Activated naive CD8-positive, alpha-beta T cell treated with anti-CD3 and anti-CD28 coated beads, Interleukin-2, amount 50 U/mL, for 24 hours (primary cell): ENCODE data around the gene FSCN2.

Experiments
- ATAC-seq: fragments of 150-1000 bp; cut with Tn5 transposase; one replicate; pipeline ENCODE4 v1.10.0; 2021
- DNase-seq: peaks from one replicate; pipeline ENCODE4 v3.0.0; 2021
- H3K27ac Mint-ChIP-seq: one replicate; pipeline ENCODE4 v1.8.0; 2021; ENCODE audit warnings: mild to moderate bottlenecking, mixed read lengths
- H3K27me3 Mint-ChIP-seq: one replicate; pipeline ENCODE4 v1.8.0; 2021; ENCODE audit warnings: mixed read lengths
- H3K36me3 Mint-ChIP-seq: one replicate; pipeline ENCODE4 v1.8.0; 2021; ENCODE audit warnings: low read depth, mixed read lengths
- H3K4me1 Mint-ChIP-seq: one replicate; pipeline ENCODE4 v1.8.0; 2021; ENCODE audit warnings: mixed read lengths
- H3K4me3 Mint-ChIP-seq: one replicate; pipeline ENCODE4 v1.8.0; 2021; ENCODE audit warnings: mild to moderate bottlenecking, moderate library complexity, mixed read lengths
- H3K9me3 Mint-ChIP-seq: one replicate; pipeline ENCODE4 v1.8.0; 2021; ENCODE audit warnings: mixed read lengths

Gene FSCN2

GRCh38 chr17:81572563-81573168, 44.5 kb downstream of the FSCN2 start:
- no peak overlapping the region for H3K4me3 Mint-ChIP-seq
- H3K9me3 Mint-ChIP-seq: no peaks in the 10 kb centered on the region
- no peaks in the 10 kb centered on the region for H3K4me1 Mint-ChIP-seq
- ATAC-seq: no peak
- H3K27me3 Mint-ChIP-seq: no peaks in the 10 kb centered on the region
- DNase-seq: no peak
- no peak overlapping the region for H3K27ac Mint-ChIP-seq
- peaks cover 39% of the 10 kb centered on the region for H3K36me3 Mint-ChIP-seq

GRCh38 chr17:81573794-81574642, 45.8 kb downstream of the FSCN2 start:
- peaks cover 41% of the 10 kb centered on the region for H3K36me3 Mint-ChIP-seq
- H3K9me3 Mint-ChIP-seq: no peaks in the 10 kb centered on the region
- no peak overlapping the region for H3K27ac Mint-ChIP-seq
- ATAC-seq (no peak), DNase-seq (no peak)
- no peak overlapping the region for H3K4me3 Mint-ChIP-seq
- H3K27me3 Mint-ChIP-seq: no peaks in the 10 kb centered on the region
- H3K4me1 Mint-ChIP-seq: peaks cover 8% of the 10 kb centered on the region

DNA sequence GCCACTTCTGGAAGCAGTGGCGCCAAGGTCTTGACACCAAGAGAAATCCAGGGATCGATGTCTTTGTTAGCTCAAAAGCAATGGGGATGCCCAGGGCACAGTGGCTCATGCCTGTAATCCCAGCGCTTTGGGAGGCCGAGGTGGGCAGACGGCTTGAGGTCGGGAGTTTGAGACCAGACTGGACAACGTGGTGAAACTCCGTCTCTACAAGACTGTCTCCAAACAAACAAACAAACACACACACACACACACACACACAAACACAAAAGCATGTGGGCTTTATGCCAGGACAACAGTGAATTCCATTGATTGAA, 46.4 kb downstream of the FSCN2 start:
- H3K36me3 Mint-ChIP-seq: peaks cover 42% of the 10 kb centered on the region
- H3K27me3 Mint-ChIP-seq: no peaks in the 10 kb centered on the region
- ATAC-seq (no peak), DNase-seq (no peak)
- peaks cover 12% of the 10 kb centered on the region for H3K4me1 Mint-ChIP-seq
- no peak overlapping the region for H3K27ac Mint-ChIP-seq
- no peak overlapping the region for H3K4me3 Mint-ChIP-seq
- H3K9me3 Mint-ChIP-seq: no peaks in the 10 kb centered on the region

DNA sequence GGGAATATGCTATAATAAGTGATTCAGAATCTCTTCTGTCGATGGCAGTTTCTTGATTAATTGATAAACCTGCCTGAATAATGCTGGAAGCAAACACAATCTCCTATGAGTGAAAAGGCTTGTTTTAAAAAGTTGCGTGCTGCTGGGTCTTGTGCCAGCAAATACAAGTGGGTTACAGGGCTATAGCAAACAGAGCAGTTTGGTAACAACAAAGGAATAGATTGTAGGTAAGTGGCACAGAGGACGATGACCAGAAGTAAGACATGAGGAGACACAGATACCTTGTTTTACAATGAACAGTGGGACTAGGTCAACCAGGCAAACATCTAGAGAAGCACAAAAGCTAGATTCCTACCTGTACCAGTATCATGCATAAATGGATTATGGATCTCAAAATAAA, 47.7 kb downstream of the FSCN2 start:
- H3K9me3 Mint-ChIP-seq: no peaks in the 10 kb centered on the region
- H3K36me3 Mint-ChIP-seq: peaks cover 42% of the 10 kb centered on the region
- H3K4me3 Mint-ChIP-seq: no peak overlapping the region
- H3K27me3 Mint-ChIP-seq: no peaks in the 10 kb centered on the region
- peaks cover 16% of the 10 kb centered on the region for H3K4me1 Mint-ChIP-seq
- DNase-seq (no peak), ATAC-seq (no peak)
- H3K27ac Mint-ChIP-seq: peak overlapping the region; percentile 4

- peaks cover 38% of the 10 kb centered on the region for H3K36me3 Mint-ChIP-seq
- no peaks in the 10 kb centered on the region for H3K9me3 Mint-ChIP-seq
- DNase-seq (no peak), ATAC-seq (no peak)
- no peaks in the 10 kb centered on the region for H3K27me3 Mint-ChIP-seq
- no peak overlapping the region for H3K4me3 Mint-ChIP-seq
- H3K27ac Mint-ChIP-seq: no peak overlapping the region
- peaks cover 16% of the 10 kb centered on the region for H3K4me1 Mint-ChIP-seq
These were observed 48.6 kb downstream of the FSCN2 start for GRCh38 chr17:81576621-81577277.

DNA sequence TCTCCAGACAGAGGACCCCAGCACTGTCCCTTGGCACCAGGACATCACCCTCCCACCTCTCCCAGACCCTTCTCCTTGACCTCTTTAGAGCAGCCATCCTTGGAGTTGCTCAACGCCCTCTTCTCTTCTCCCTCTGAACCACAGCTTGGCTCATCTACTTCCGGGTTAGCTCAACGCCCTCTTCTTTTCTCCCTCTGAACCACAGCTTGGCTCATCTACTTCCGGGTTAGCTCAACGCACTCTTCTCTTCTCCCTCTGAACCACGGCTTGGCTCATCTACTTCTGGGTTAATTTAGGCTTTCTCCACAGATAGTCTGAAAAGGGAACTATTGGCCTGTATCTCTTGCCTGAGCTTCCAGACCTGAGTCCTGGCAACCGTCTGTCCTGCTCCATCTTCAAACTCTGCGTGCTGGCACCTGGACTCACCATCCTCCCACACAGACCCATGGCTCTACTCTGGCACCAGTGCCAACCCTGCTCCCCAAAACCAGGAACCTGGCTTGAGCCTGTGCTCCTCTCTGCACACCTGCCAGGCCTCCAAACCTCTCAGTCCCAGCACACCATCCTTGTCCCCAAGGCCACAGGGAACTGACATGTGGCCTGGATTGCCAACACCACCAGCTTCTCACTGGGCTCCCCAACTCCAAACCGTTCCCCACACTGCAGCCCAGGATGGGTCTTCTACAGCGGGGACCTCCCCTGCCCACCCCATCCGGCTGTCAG, 49.3 kb downstream of the FSCN2 start:
- Mint-ChIP-seq H3K4me1 (peaks cover 16% of the 10 kb centered on the region), H3K36me3 (peaks cover 42% of the 10 kb centered on the region), H3K9me3 (no peaks in the 10 kb centered on the region), H3K4me3 (no peak overlapping the region), H3K27ac (no peak overlapping the region), H3K27me3 (no peaks in the 10 kb centered on the region)
- ATAC-seq: no peak
- no peak for DNase-seq

DNA sequence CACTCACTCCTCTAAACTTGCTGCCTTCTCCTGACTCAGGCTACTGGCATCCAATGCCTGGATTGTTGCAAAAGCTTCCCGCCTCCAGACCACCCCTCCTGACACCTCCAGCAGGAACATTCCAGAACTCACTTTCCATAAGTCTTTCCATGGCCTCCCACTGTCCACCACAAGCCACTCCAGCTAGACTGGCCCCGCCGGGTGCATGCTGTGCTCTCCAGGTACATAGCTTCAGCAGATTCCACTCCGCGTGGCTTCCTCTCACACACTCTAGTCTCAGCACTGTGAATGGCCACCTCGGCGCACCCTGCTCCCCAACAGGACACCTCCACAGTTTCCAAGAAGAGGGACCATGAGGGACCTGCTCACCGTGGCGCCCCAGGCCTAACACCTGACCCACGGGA, 49.9 kb downstream of the FSCN2 start:
- DNase-seq: no peak
- Mint-ChIP-seq H3K4me1 (peaks cover 16% of the 10 kb centered on the region), H3K36me3 (peaks cover 39% of the 10 kb centered on the region), H3K4me3 (no peak overlapping the region), H3K27ac (peak overlapping the region; percentile 63), H3K27me3 (no peaks in the 10 kb centered on the region), H3K9me3 (no peaks in the 10 kb centered on the region)
- no peak for ATAC-seq

DNA sequence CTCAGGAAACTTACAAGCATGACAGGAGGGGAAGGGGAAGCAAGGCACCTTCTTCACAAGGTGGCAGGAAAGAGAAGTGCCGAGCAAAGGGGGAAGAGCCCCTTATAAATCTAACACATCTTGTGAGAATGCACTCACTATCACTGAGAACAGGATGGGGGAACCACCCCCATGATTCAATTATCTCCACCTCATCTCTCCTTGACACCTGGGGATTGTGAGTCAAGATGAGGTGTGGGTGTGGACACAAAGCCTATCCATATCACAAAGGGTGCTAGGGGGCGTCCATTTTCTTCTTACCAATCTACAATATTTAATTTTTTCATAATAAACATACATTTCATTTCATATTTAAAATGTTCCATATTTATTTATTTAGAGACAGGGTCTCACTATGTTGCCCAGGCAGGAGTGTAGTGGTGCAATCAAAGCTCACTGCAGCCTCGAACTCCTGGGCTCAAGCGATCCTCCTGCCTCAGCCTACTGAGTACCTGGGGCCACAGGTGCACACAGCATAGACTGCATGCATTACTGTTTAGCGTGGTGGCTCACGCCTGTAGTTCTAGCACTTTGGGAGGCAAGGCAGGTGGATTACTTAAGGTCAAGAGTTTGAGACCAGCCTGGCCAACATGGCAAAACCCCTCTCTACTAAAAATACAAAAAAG, 50.5 kb downstream of the FSCN2 start:
- DNase-seq (peak; percentile 12), ATAC-seq (peak; percentile 85)
- peaks cover 16% of the 10 kb centered on the region for H3K4me1 Mint-ChIP-seq

DNA sequence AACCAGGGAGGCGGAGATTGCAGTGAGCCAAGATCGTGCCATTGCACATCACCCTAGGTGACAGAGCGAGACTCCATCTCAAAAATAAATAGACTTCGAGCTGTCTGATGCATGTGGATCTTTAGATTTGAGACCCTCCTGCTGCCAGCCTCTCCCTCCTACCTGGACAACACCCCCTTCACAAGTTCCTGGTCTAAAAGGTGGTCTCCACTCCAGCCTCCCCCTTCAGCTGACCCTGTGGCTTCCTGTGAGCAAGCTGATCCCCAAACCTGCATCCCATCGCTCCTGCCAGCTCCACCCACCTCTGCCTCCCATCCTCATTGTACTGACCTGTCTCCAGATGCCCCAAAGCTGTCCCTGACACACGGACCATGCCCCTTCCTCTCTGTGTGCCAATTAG, 51.1 kb downstream of the FSCN2 start:
- Mint-ChIP-seq H3K27me3 (no peaks in the 10 kb centered on the region), H3K36me3 (peaks cover 43% of the 10 kb centered on the region), H3K27ac (no peak overlapping the region), H3K4me3 (no peak overlapping the region), H3K4me1 (peaks cover 16% of the 10 kb centered on the region), H3K9me3 (no peaks in the 10 kb centered on the region)
- DNase-seq (no peak), ATAC-seq (no peak)

More for the DNA sequence above, 50.5 kb downstream of the FSCN2 start:
- Mint-ChIP-seq H3K36me3 (peaks cover 40% of the 10 kb centered on the region), H3K27me3 (no peaks in the 10 kb centered on the region), H3K9me3 (no peaks in the 10 kb centered on the region), H3K27ac (peak overlapping the region; percentile 63), H3K4me3 (no peak overlapping the region)

DNA sequence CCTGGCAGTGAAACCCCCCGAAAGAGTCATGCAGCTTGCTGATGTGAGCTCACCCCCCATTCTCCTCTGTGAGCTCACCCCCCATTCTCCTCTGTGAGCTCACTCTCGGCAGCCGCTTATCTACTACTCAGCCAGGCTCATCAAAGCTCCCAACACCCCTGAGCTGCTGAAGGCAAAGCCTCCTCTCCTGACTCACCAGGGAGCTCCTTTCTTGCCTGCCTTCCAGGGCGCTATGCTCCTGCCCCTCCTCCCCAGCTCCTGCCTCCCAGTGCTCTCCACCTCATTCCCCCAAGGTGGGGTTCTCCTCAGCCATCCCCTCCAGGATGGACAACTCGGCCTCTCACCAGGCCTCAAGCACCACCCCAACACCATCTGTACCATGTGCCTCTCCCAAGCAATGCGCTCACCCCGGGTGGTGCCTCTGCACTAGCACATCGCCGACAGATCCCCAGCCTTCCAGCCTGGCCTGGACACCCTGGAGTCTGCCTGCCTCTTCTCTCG, 51.7 kb downstream of the FSCN2 start:
- H3K27me3 Mint-ChIP-seq: no peaks in the 10 kb centered on the region
- H3K9me3 Mint-ChIP-seq: no peaks in the 10 kb centered on the region
- ATAC-seq: no peak
- no peak for DNase-seq
- H3K27ac Mint-ChIP-seq: no peak overlapping the region
- no peak overlapping the region for H3K4me3 Mint-ChIP-seq
- H3K36me3 Mint-ChIP-seq: peaks cover 49% of the 10 kb centered on the region
- peaks cover 16% of the 10 kb centered on the region for H3K4me1 Mint-ChIP-seq

- H3K9me3 Mint-ChIP-seq: no peaks in the 10 kb centered on the region
- no peak overlapping the region for H3K27ac Mint-ChIP-seq
- ATAC-seq (no peak), DNase-seq (no peak)
- H3K36me3 Mint-ChIP-seq: peaks cover 54% of the 10 kb centered on the region
- H3K4me1 Mint-ChIP-seq: peaks cover 16% of the 10 kb centered on the region
- no peak overlapping the region for H3K4me3 Mint-ChIP-seq
- H3K27me3 Mint-ChIP-seq: no peaks in the 10 kb centered on the region
These were observed 52.3 kb downstream of the FSCN2 start for GRCh38 chr17:81580481-81580880.

DNA sequence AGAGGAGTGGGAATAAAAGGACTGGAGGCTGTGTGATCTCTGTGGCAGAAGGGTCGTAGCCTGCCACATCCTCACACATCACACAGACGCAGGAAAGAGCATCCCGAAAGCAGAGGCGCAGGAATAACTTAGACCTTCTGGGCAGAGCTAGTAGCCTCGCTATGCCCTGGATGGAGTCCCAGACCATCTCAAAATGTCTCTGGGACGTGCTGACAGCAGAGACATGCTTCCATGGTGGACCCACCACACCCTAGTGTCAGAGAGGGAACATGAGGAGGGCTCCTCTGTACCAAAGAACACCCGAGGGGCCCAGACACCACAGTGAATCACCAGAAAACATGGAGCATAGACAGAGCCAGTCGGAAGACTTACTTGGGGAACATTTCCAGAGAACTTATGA, 53.6 kb downstream of the FSCN2 start:
- ATAC-seq: no peak
- no peak for DNase-seq
- Mint-ChIP-seq H3K4me1 (peaks cover 16% of the 10 kb centered on the region), H3K36me3 (peaks cover 58% of the 10 kb centered on the region), H3K9me3 (no peaks in the 10 kb centered on the region), H3K4me3 (no peak overlapping the region), H3K27ac (no peak overlapping the region), H3K27me3 (no peaks in the 10 kb centered on the region)

DNA sequence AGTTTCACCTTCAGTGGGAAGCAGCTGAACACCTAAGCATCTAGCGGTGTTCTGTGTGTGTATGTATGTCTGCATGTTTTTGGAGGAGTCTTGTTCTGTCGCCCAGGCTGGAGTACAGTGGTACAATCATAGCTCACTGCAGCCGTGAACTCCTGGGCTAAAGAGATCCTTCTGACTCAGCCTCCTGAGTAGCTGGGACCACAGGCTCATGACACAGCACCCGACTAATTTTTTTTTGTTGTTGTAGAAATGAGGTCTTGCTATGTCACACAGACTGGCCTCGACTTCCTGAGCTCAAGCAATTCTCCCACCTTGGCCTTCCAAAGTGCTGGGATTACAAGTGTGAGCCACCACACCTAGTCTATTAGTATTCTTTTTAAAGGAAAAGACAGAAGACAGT, 54.2 kb downstream of the FSCN2 start:
- Mint-ChIP-seq H3K4me1 (peaks cover 16% of the 10 kb centered on the region), H3K9me3 (no peaks in the 10 kb centered on the region), H3K4me3 (no peak overlapping the region), H3K27me3 (no peaks in the 10 kb centered on the region), H3K27ac (no peak overlapping the region), H3K36me3 (peaks cover 57% of the 10 kb centered on the region)
- DNase-seq (no peak), ATAC-seq (no peak)

DNA sequence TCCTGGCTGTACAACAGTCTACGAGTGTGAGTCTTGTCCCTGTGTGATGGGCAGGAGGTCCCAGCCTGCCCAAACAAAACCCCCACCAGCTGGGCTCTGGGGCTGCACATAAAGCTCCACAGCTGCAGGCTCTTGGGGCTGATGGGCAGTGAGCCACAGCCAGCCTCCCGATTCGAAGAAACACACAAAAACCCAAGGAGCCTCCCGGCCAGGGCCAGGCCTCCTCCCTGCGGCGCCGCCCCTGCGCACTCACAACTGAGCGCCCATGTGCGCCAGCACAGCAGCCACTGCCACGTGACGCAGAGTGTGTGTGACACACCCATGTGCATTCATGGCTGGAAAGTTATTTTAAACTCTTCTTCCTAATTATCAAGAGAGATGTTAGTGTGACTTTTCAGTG, 54.6 kb downstream of the FSCN2 start:
- Mint-ChIP-seq H3K36me3 (peaks cover 55% of the 10 kb centered on the region), H3K27ac (no peak overlapping the region)
- DNase-seq: no peak

More for the DNA sequence above, 54.6 kb downstream of the FSCN2 start:
- peaks cover 16% of the 10 kb centered on the region for H3K4me1 Mint-ChIP-seq
- H3K27me3 Mint-ChIP-seq: no peaks in the 10 kb centered on the region
- no peaks in the 10 kb centered on the region for H3K9me3 Mint-ChIP-seq
- no peak overlapping the region for H3K4me3 Mint-ChIP-seq
- no peak for ATAC-seq
